ENCODE measurements around the gene SNX24.

DNA sequence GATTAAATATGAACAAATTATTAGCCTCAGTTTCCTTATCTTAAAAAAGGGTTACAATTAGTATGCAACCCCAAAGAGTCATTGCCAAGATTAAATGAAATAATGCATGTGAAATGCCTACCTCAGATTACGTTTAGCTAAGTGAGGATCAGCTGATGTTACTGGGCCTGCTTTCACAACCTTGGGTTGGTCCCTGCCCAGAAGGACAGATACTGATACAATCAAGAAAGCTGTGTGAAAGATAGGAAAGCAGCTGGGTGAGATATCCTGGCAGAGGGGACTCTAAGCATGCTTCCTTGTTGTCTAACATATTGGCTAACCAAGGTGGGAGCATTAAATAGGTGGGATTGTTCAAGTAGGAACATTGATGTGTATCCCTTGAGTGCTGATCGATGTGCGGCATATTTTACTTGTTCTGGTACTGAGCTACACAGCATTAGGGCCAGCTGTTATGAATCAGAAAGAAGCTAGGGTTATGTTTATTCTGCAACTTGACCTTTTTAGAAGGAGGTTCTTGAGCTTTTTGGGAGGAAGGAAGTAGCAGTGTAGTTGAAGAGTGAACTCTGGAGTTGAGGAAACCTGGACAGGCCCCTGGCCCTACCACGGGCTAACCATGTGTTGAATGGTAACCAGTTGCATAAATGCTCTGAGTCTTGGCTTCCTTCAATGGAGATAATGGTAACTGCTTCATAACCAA, 28.9 kb downstream of the SNX24 start:
- TF ChIP-seq CEBPB (IDR thresholded peaks at IDR 0.05) (no peak), KDM1A (IDR thresholded peaks at IDR 0.05; ENCODE audit: low read depth) (no peak), POLR2A (IDR thresholded peaks at IDR 0.05; ENCODE audit: low read length) (no peak), EP300 (IDR thresholded peaks at IDR 0.05) (no peak), MYC (IDR thresholded peaks at IDR 0.05; ENCODE audit: borderline replicate concordance, low read length) (no peak), RAD21 (conservative IDR thresholded peaks at IDR 0.05 in 1 of 2, IDR thresholded peaks at IDR 0.05 in 1 of 2) (no peak)
- TF ChIP-seq, protein P1, sequence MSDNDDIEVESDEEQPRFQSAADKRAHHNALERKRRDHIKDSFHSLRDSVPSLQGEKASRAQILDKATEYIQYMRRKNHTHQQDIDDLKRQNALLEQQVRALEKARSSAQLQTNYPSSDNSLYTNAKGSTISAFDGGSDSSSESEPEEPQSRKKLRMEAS (IDR thresholded peaks at IDR 0.05): no peak
- TF ChIP-seq, protein P2, sequence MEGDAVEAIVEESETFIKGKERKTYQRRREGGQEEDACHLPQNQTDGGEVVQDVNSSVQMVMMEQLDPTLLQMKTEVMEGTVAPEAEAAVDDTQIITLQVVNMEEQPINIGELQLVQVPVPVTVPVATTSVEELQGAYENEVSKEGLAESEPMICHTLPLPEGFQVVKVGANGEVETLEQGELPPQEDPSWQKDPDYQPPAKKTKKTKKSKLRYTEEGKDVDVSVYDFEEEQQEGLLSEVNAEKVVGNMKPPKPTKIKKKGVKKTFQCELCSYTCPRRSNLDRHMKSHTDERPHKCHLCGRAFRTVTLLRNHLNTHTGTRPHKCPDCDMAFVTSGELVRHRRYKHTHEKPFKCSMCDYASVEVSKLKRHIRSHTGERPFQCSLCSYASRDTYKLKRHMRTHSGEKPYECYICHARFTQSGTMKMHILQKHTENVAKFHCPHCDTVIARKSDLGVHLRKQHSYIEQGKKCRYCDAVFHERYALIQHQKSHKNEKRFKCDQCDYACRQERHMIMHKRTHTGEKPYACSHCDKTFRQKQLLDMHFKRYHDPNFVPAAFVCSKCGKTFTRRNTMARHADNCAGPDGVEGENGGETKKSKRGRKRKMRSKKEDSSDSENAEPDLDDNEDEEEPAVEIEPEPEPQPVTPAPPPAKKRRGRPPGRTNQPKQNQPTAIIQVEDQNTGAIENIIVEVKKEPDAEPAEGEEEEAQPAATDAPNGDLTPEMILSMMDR (IDR thresholded peaks at IDR 0.05): no peak
- TF ChIP-seq, protein P3, sequence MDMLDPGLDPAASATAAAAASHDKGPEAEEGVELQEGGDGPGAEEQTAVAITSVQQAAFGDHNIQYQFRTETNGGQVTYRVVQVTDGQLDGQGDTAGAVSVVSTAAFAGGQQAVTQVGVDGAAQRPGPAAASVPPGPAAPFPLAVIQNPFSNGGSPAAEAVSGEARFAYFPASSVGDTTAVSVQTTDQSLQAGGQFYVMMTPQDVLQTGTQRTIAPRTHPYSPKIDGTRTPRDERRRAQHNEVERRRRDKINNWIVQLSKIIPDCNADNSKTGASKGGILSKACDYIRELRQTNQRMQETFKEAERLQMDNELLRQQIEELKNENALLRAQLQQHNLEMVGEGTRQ (IDR thresholded peaks at IDR 0.05): no peak
